Hindlimb muscle (tissue), 1 donor: ENCODE measurements around the gene AUTS2. TPM values are rescaled to one million over a fixed set of nuclear protein-coding genes. Genes with fewer than 3 reads are reported as not detected.
A peak's percentile ranks its signal among the peaks of the same experiment; 100 is the strongest.

Source experiments
- DNase-seq: peaks from one replicate; pipeline ENCODE4 v3.0.0-alpha.2; 2013
- polyA plus RNA-seq: library from polyadenylated mRNA; unstranded; fragments of 120-200 nt; gene quantifications from one replicate; pipeline ENCODE4 v1.2.1, GENCODE V29; 2013; ENCODE audit not compliant: insufficient read length

The AUTS2 gene
- polyA plus RNA-seq, 1 donor, result 80.5 TPM

GRCh38 chr7:70317356-70317755 is 719.1 kb downstream of the AUTS2 start:
- no peak for DNase-seq

GRCh38 chr7:70318511-70318910 is 720.2 kb downstream of the AUTS2 start:
- no peak for DNase-seq

- no peak for DNase-seq
Measured at GRCh38 chr7:70319057-70319456, 720.8 kb downstream of the AUTS2 start.

- no peak for DNase-seq
Measured at GRCh38 chr7:70321016-70321590, 722.8 kb downstream of the AUTS2 start.

GRCh38 chr7:70322856-70323255 is 724.6 kb downstream of the AUTS2 start:
- peak; percentile 21 for DNase-seq

GRCh38 chr7:70325509-70326101 is 727.3 kb downstream of the AUTS2 start:
- no peak for DNase-seq

GRCh38 chr7:70334295-70334694 is 736.0 kb downstream of the AUTS2 start:
- DNase-seq, result no peak

- DNase-seq, result no peak
Measured at GRCh38 chr7:70334871-70335270, 736.6 kb downstream of the AUTS2 start.

- no peak for DNase-seq
Measured at GRCh38 chr7:70336536-70336935, 738.3 kb downstream of the AUTS2 start.

GRCh38 chr7:70338015-70338414 is 739.7 kb downstream of the AUTS2 start:
- no peak for DNase-seq

GRCh38 chr7:70340236-70340635 is 742.0 kb downstream of the AUTS2 start:
- no peak for DNase-seq

- DNase-seq, result no peak
Measured at GRCh38 chr7:70341446-70341845, 743.2 kb downstream of the AUTS2 start.

- no peak for DNase-seq
Measured at GRCh38 chr7:70343519-70343918, 745.2 kb downstream of the AUTS2 start.

GRCh38 chr7:70344726-70345125 is 746.5 kb downstream of the AUTS2 start:
- no peak for DNase-seq

GRCh38 chr7:70346844-70347462 is 748.7 kb downstream of the AUTS2 start:
- DNase-seq, result no peak

- DNase-seq, result no peak
Measured at GRCh38 chr7:70347463-70348254, 749.4 kb downstream of the AUTS2 start.

- DNase-seq, result no peak
Measured at GRCh38 chr7:70349031-70349430, 750.8 kb downstream of the AUTS2 start.

- no peak for DNase-seq
Measured at GRCh38 chr7:70349819-70350218, 751.5 kb downstream of the AUTS2 start.

- no peak for DNase-seq
Measured at GRCh38 chr7:70352088-70352487, 753.8 kb downstream of the AUTS2 start.

GRCh38 chr7:70352906-70353305 is 754.6 kb downstream of the AUTS2 start:
- DNase-seq, result no peak

- DNase-seq, result no peak
Measured at GRCh38 chr7:70353330-70353945, 755.2 kb downstream of the AUTS2 start.

- DNase-seq, result no peak
Measured at GRCh38 chr7:70353946-70354335, 755.7 kb downstream of the AUTS2 start.
